CD4-positive, alpha-beta memory T cell (primary cell): ENCODE measurements around the gene TTLL11. TPM values are rescaled to one million over a fixed set of nuclear protein-coding genes. Genes with fewer than 3 reads are reported as not detected.
A peak's percentile ranks its signal among the peaks of the same experiment; 100 is the strongest.
"Not testable (repeated sequence)": the region's sequence is repeated elsewhere in the genome, so short reads cannot be mapped to it uniquely, and the experiment has no call there.

ENCODE experiments used
- CTCF ChIA-PET: fragments of 350-600 bp; sonication (Branson Sonifier 250); formaldehyde crosslinking; loops from one replicate; lab custom pipeline; 2021; ENCODE audit warnings: inconsistent platforms; ENCODE audit not compliant: partially characterized antibody; lab: Charles Lee
- POLR2A ChIA-PET: fragments of 350-600 bp; sonication (Branson Sonifier 250); formaldehyde crosslinking; loops from one replicate; lab custom pipeline; 2021; ENCODE audit not compliant: partially characterized antibody; lab: Charles Lee
- DNase-seq, 5 donors: peaks; one replicate each; pipeline versions ENCODE4 v3.0.0 to v3.0.0-alpha.2; 2020 to 2022; ENCODE audit warnings: mixed read lengths in 1 of 5
- H3K27ac ChIP-seq: one replicate; pipeline ENCODE4 v1.7.0; 2013; ENCODE audit warnings: low read depth, low read length
- H3K27me3 ChIP-seq: 2 replicates; pipeline ENCODE4 v1.7.0; 2013; ENCODE audit warnings: mild to moderate bottlenecking, low read length, moderate library complexity; ENCODE audit not compliant: insufficient read depth
- H3K36me3 ChIP-seq: 2 replicates; pipeline ENCODE4 v1.7.0; 2013; ENCODE audit warnings: mild to moderate bottlenecking, low read length, moderate library complexity; ENCODE audit not compliant: insufficient read depth
- H3K4me1 ChIP-seq: 2 replicates; pipeline ENCODE4 v1.7.0; 2013; ENCODE audit warnings: mild to moderate bottlenecking, low read length, moderate library complexity; ENCODE audit not compliant: insufficient read depth
- H3K4me3 ChIP-seq, 2 donors: one replicate each; pipeline ENCODE4 v1.7.0; 2013; ENCODE audit warnings: low read length in 2 of 2, mild to moderate bottlenecking in 1 of 2
- H3K9me3 ChIP-seq, 2 donors: one replicate each; pipeline ENCODE4 v1.7.0; 2013; ENCODE audit warnings: low read length in 2 of 2, control low read depth in 1 of 2; ENCODE audit not compliant: control insufficient read depth in 1 of 2
- H3K27ac Mint-ChIP-seq, 7 donors: one replicate each; pipeline ENCODE4 v1.8.0; 2020 to 2021; ENCODE audit warnings: mixed read lengths in 7 of 7, mild to moderate bottlenecking in 6 of 7, inconsistent platforms in 3 of 7, moderate library complexity in 3 of 7
- H3K27me3 Mint-ChIP-seq, 2 donors: one replicate each; pipeline ENCODE4 v1.8.0; 2020 to 2021; ENCODE audit warnings: mixed read lengths in 2 of 2
- H3K36me3 Mint-ChIP-seq, 2 donors: one replicate each; pipeline ENCODE4 v1.8.0; 2020 to 2021; ENCODE audit warnings: mixed read lengths in 2 of 2, inconsistent platforms in 1 of 2, mild to moderate bottlenecking in 1 of 2
- H3K4me1 Mint-ChIP-seq, 4 donors: one replicate each; pipeline ENCODE4 v1.8.0; 2020 to 2021; ENCODE audit warnings: mixed read lengths in 4 of 4, mild to moderate bottlenecking in 1 of 4
- H3K4me3 Mint-ChIP-seq, 8 donors: one replicate each; pipeline ENCODE4 v1.8.0; 2020 to 2021; ENCODE audit warnings: mixed read lengths in 8 of 8, mild to moderate bottlenecking in 7 of 8, moderate library complexity in 6 of 8, inconsistent platforms in 3 of 8
- H3K9me3 Mint-ChIP-seq, 8 donors: one replicate each; pipeline ENCODE4 v1.8.0; 2020 to 2021; ENCODE audit warnings: mixed read lengths in 8 of 8, mild to moderate bottlenecking in 5 of 8, inconsistent platforms in 3 of 8, moderate library complexity in 1 of 8
- intact Hi-C: fragments of 100-400 bp; cut with micrococcal nuclease; formaldehyde crosslinking; loops from one replicate; pipeline ENCODE4 v1.15.1; 2023
- polyA plus RNA-seq, 2 donors: library from polyadenylated mRNA; unstranded; fragments of 300-500 nt; fragmentation: Illumina TruSeq; gene quantifications; one replicate each; pipeline ENCODE4 v1.2.3, GENCODE V29; 2021
- total RNA-seq, 2 experiments: library from RNA; stranded (reverse); gene quantifications; one replicate each; pipeline ENCODE4 v1.2.3, GENCODE V29; 2021

The TTLL11 gene
- total and polyA plus RNA-seq, 4 experiments from 2014 or later = 2.7 to 7.8 (median 3.1) TPM

- POLR2A ChIA-PET = no interaction called here
- H3K27ac ChIP-seq = no peak overlapping the region
These were observed 14.6 kb downstream of the TTLL11 start for GRCh38 chr9:122078557-122078956.

GRCh38 chr9:122076773-122077172 lies 16.3 kb downstream of the TTLL11 start:
- Mint-ChIP-seq H3K4me3 (no peak overlapping the region), H3K27ac (no peak overlapping the region), H3K4me1 (peaks cover 0 to 2% (median 0%) of the 10 kb centered on the region in 4 donors), H3K27me3 (no peaks in the 10 kb centered on the region), H3K36me3 (peaks cover 20 to 22% of the 10 kb centered on the region in 2 donors), H3K9me3 (peaks cover 0 to 21% (median 15%) of the 10 kb centered on the region in 8 donors)
- Histone ChIP-seq H3K36me3 (no peaks in the 10 kb centered on the region), H3K27ac (no peak overlapping the region), H3K9me3 (no peaks in the 10 kb centered on the region), H3K27me3 (no peaks in the 10 kb centered on the region), H3K4me3 (no peak overlapping the region), H3K4me1 (no peaks in the 10 kb centered on the region)
- POLR2A ChIA-PET = no interaction called here
- intact Hi-C loops = no loop called here
- CTCF ChIA-PET = no interaction called here
- DNase-seq = no peak

More at GRCh38 chr9:122078557-122078956, 14.6 kb downstream of the TTLL11 start:
- Histone ChIP-seq H3K9me3 (no peaks in the 10 kb centered on the region), H3K27me3 (no peaks in the 10 kb centered on the region), H3K4me1 (no peaks in the 10 kb centered on the region), H3K36me3 (no peaks in the 10 kb centered on the region), H3K4me3 (no peak overlapping the region)
- H3K4me3 Mint-ChIP-seq = no peak overlapping the region
- CTCF ChIA-PET = interaction anchor here (0.5 to 0.9 kb wide), 2 partner anchors 21 to 733 kb away, joined by 3 to 4 read pairs; no protein-coding TSS in a partner anchor
- H3K9me3 Mint-ChIP-seq = peaks cover 0 to 21% (median 15%) of the 10 kb centered on the region in 8 donors
- intact Hi-C loops = no loop called here
- no peaks in the 10 kb centered on the region for H3K27me3 Mint-ChIP-seq
- H3K27ac Mint-ChIP-seq = no peak overlapping the region
- H3K36me3 Mint-ChIP-seq = peaks cover 16 to 22% of the 10 kb centered on the region in 2 donors
- DNase-seq = no peak
- H3K4me1 Mint-ChIP-seq = peaks cover 0 to 5% (median 2%) of the 10 kb centered on the region in 4 donors

DNA sequence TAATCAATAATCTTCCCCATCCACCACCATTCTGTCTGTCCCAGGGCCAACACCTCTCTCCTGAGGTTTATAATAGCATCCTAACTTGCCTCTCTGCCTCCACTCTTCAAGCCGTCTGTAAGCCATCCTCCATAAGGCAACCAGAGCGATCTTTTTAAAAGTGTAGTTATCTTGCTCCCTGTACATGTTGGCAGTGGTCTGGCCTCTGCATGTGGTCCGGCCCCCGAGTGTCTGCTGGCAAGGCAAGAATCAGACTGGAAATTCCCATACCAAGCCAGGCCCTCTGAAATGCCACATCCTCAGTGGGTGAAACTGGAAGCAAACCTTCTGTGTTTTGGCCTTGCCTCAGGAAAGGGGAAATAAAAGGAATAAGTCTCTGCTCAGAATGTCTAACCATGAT lies 17.0 kb downstream of the TTLL11 start:
- Mint-ChIP-seq H3K27me3 (no peaks in the 10 kb centered on the region), H3K4me1 (peaks cover 0 to 2% (median 0%) of the 10 kb centered on the region in 4 donors), H3K9me3 (peaks cover 0 to 21% (median 15%) of the 10 kb centered on the region in 8 donors), H3K27ac (no peak overlapping the region), H3K4me3 (no peak overlapping the region), H3K36me3 (peaks cover 21 to 22% of the 10 kb centered on the region in 2 donors)
- H3K9me3 ChIP-seq = no peaks in the 10 kb centered on the region
- DNase-seq = no peak
- H3K27me3 ChIP-seq = no peaks in the 10 kb centered on the region
- no peaks in the 10 kb centered on the region for H3K36me3 ChIP-seq
- ChIA-PET POLR2A (no interaction called here), CTCF (no interaction called here)
- intact Hi-C loops = no loop called here
- no peak overlapping the region for H3K4me3 ChIP-seq
- no peak overlapping the region for H3K27ac ChIP-seq
- H3K4me1 ChIP-seq = no peaks in the 10 kb centered on the region

DNA sequence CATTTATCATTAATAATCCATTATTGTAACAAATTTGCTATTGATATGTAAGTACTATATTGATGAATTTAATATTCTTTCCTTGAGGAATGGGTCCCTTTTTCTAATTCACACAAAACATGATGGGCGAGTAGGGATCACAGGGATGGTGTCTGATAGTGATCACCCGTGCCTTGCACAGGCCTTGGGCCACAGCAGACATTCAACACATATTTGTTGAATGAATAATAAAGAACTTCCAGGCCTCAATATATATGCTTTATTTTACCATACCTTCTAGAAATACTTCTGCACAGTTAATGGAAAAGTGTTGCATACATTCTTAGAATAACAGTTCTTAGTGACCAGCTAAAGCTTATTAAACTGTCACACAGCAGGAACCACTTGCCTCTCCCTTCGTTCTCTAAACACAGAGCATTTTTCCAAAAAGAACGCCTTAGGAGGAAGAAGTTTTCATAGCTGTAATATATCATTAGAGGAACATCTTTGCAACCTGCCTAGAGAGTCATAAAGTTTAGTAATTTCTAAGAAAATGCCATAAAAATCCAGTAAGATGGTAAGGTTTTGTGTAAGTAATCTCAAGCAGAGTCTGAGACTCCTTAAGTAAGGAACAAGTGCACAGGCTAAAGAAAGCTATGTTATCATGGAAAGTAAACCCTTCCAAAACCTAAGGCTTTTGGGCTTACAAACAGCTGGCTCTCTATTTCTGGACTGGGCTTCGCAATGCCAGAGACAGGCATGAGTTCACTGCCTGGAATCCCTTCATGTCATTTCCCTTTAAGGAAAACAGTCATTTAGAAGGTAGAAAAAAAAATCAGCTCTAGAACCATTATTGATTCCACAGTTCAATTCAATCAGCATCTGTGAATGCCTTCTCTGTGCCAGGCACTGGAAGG lies 17.7 kb downstream of the TTLL11 start:
- no peaks in the 10 kb centered on the region for H3K4me1 ChIP-seq
- H3K36me3 ChIP-seq = no peaks in the 10 kb centered on the region
- no peaks in the 10 kb centered on the region for H3K27me3 ChIP-seq
- no peak overlapping the region for H3K27ac ChIP-seq
- no peaks in the 10 kb centered on the region for H3K9me3 ChIP-seq
- intact Hi-C loops = no loop called here
- H3K9me3 Mint-ChIP-seq = peaks cover 0 to 21% (median 15%) of the 10 kb centered on the region in 8 donors
- no peak overlapping the region for H3K4me3 ChIP-seq
- peaks cover 21 to 25% of the 10 kb centered on the region in 2 donors for H3K36me3 Mint-ChIP-seq
- H3K27ac Mint-ChIP-seq = no peak overlapping the region
- H3K4me3 Mint-ChIP-seq = no peak overlapping the region
- DNase-seq = no peak
- ChIA-PET CTCF (interaction anchor here (0.6 to 0.7 kb wide), 2 partner anchors 24 to 1490 kb away, joined by 3 read pairs; no protein-coding TSS in a partner anchor), POLR2A (no interaction called here)
- peaks cover 0 to 3% (median 0%) of the 10 kb centered on the region in 4 donors for H3K4me1 Mint-ChIP-seq
- H3K27me3 Mint-ChIP-seq = no peaks in the 10 kb centered on the region

GRCh38 chr9:122071715-122072114 lies 21.4 kb downstream of the TTLL11 start:
- no peaks in the 10 kb centered on the region for H3K27me3 ChIP-seq
- peaks cover 0 to 8% (median under 1%) of the 10 kb centered on the region in 4 donors for H3K4me1 Mint-ChIP-seq
- no peaks in the 10 kb centered on the region for H3K4me1 ChIP-seq
- no peak overlapping the region for H3K4me3 Mint-ChIP-seq
- peak overlapping the region in 1 of 7 donors; percentile 77 for H3K27ac Mint-ChIP-seq
- no peak overlapping the region for H3K27ac ChIP-seq
- no peaks in the 10 kb centered on the region for H3K9me3 ChIP-seq
- H3K27me3 Mint-ChIP-seq = no peaks in the 10 kb centered on the region
- H3K36me3 ChIP-seq = no peaks in the 10 kb centered on the region
- no peak overlapping the region for H3K4me3 ChIP-seq
- peaks cover 0 to 3% (median 2%) of the 10 kb centered on the region in 8 donors for H3K9me3 Mint-ChIP-seq
- ChIA-PET CTCF (interaction anchor here (1.2 kb wide), 1 partner anchor 28 kb away, joined by 5 read pairs; no protein-coding TSS in a partner anchor), POLR2A (no interaction called here)
- H3K36me3 Mint-ChIP-seq = peaks cover 11 to 20% of the 10 kb centered on the region in 2 donors
- no peak for DNase-seq
- intact Hi-C loops = no loop called here

- no peak overlapping the region for H3K4me3 ChIP-seq
- Mint-ChIP-seq H3K9me3 (peaks cover 0 to 3% (median 0%) of the 10 kb centered on the region in 8 donors), H3K36me3 (peaks cover 6 to 21% of the 10 kb centered on the region in 2 donors), H3K4me1 (peaks cover 0 to 11% (median 2%) of the 10 kb centered on the region in 4 donors), H3K4me3 (no peak overlapping the region), H3K27me3 (no peaks in the 10 kb centered on the region), H3K27ac (no peak overlapping the region)
- no peaks in the 10 kb centered on the region for H3K4me1 ChIP-seq
- DNase-seq = no peak
- H3K27me3 ChIP-seq = no peaks in the 10 kb centered on the region
- POLR2A ChIA-PET = no interaction called here
- H3K9me3 ChIP-seq = no peaks in the 10 kb centered on the region
- CTCF ChIA-PET = interaction anchor here (1.2 kb wide), 1 partner anchor 28 kb away, joined by 5 read pairs; no protein-coding TSS in a partner anchor
- no peaks in the 10 kb centered on the region for H3K36me3 ChIP-seq
- H3K27ac ChIP-seq = no peak overlapping the region
- intact Hi-C loops = no loop called here
These were observed 22.2 kb downstream of the TTLL11 start for GRCh38 chr9:122070728-122071515.

GRCh38 chr9:122066680-122067079 lies 26.4 kb downstream of the TTLL11 start:
- CTCF ChIA-PET, H3K27me3 Mint-ChIP-seq, H3K4me3 Mint-ChIP-seq, intact Hi-C loops, H3K9me3 Mint-ChIP-seq, H3K27me3 ChIP-seq, H3K27ac ChIP-seq, H3K36me3 ChIP-seq, H3K4me1 ChIP-seq, H3K4me3 ChIP-seq, H3K9me3 ChIP-seq, DNase-seq, POLR2A ChIA-PET: not testable (repeated sequence)
- Mint-ChIP-seq H3K36me3 (peaks cover 1 to 20% of the 10 kb centered on the region in 2 donors), H3K27ac (peak overlapping the region in 1 of 7 donors; percentile 48), H3K4me1 (peaks cover 4 to 14% (median 6%) of the 10 kb centered on the region in 4 donors)
